Neutrophil (primary cell): ENCODE data around the gene SPAG17.

Source experiments
- H3K27ac ChIP-seq: fragments of 200-600 bp; sonication (generic); 2 replicates; pipeline ENCODE4 v1.5.1; 2016; ENCODE audit warnings: mild to moderate bottlenecking, moderate library complexity
- H3K27me3 ChIP-seq: fragments of 200-600 bp; sonication (generic); 2 replicates; pipeline ENCODE4 v1.6.0; 2016; ENCODE audit warnings: mild to moderate bottlenecking
- H3K36me3 ChIP-seq: fragments of 200-600 bp; sonication (generic); 2 replicates; pipeline ENCODE4 v1.5.1; 2017
- H3K4me1 ChIP-seq, 2 experiments: fragments of 200-600 bp in 1 of 2; sonication (generic) in 1 of 2; 1 replicate in 1 of 2; 2 replicates in 1 of 2; pipeline versions ENCODE4 v1.5.1 to v1.6.1; 2013 to 2016; ENCODE audit warnings: low read depth in 1 of 2, low read length in 1 of 2, mild to moderate bottlenecking in 1 of 2, moderate library complexity in 1 of 2; ENCODE audit not compliant: control insufficient read depth in 1 of 2, insufficient read depth in 1 of 2
- H3K4me3 ChIP-seq, 2 experiments: fragments of 200-600 bp in 1 of 2; sonication (generic) in 1 of 2; 1 replicate in 1 of 2; 2 replicates in 1 of 2; pipeline ENCODE4 v1.5.1; 2013 to 2016; ENCODE audit warnings: low read depth in 1 of 2, low read length in 1 of 2, mild to moderate bottlenecking in 1 of 2, moderate library complexity in 1 of 2
- H3K9me3 ChIP-seq: fragments of 200-600 bp; sonication (generic); 2 replicates; pipeline ENCODE4 v1.5.1; 2016
- TF ChIP-seq, protein P1 (sequence below): fragments of 200-600 bp; sonication (generic); IDR thresholded peaks from 2 replicates; pipeline ENCODE4 v1.5.1; 2016; ENCODE audit warnings: antibody characterized with exemption

Gene SPAG17

DNA sequence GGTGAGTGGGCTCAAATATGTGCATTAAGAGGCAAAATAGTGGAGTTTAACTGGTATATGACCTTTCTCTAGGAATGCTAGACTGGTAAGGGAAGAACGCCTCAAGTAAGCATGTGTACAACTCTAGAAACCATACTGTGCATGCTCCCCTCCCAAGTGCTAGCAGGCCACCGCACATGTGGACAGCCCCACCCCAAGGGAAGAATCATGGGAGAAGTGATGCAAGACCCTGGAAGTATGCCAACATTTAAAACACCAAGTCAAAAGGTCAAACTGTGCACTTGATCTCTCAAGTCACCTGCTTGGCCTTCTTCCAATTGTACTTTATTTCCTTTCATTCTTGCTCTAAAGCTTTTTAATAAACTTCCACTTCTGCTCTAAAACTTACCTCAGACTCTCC, 135.0 kb downstream of the SPAG17 start:
- Histone ChIP-seq H3K4me1 (no peaks in the 10 kb centered on the region), H3K27me3 (no peaks in the 10 kb centered on the region), H3K36me3 (no peaks in the 10 kb centered on the region), H3K27ac (no peak overlapping the region), H3K9me3 (no peaks in the 10 kb centered on the region), H3K4me3 (no peak overlapping the region)
- TF ChIP-seq, protein P1, sequence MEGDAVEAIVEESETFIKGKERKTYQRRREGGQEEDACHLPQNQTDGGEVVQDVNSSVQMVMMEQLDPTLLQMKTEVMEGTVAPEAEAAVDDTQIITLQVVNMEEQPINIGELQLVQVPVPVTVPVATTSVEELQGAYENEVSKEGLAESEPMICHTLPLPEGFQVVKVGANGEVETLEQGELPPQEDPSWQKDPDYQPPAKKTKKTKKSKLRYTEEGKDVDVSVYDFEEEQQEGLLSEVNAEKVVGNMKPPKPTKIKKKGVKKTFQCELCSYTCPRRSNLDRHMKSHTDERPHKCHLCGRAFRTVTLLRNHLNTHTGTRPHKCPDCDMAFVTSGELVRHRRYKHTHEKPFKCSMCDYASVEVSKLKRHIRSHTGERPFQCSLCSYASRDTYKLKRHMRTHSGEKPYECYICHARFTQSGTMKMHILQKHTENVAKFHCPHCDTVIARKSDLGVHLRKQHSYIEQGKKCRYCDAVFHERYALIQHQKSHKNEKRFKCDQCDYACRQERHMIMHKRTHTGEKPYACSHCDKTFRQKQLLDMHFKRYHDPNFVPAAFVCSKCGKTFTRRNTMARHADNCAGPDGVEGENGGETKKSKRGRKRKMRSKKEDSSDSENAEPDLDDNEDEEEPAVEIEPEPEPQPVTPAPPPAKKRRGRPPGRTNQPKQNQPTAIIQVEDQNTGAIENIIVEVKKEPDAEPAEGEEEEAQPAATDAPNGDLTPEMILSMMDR: no peak

DNA sequence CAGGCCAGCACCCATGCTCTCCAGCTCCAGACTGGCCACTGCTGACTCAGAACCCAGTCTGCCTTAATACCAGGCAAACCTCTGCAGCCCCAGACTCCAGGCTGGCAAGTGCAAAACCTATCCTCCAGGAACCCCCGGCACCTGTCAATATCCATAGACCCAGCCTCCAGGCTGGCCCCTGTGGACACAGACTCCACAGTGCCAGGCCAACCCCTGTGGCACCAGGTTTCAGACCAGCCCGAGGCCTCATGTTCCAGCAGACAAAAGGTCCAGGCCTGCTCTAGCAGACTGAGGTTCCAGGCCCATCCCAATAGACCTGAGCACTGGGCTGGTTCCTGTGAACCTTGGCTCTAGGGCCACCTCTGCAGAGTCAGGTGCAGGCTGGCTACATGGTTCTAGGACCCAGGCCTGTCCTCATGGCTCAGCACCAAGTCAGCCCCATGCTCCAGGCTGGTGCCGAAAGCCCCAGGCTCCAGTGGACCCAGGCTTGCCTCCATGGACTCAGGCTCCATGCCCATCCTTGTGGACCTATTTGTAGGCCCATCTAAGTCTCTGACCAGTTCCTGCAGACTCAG, 137.3 kb downstream of the SPAG17 start:
- Histone ChIP-seq H3K27ac (no peak overlapping the region), H3K4me3 (no peak overlapping the region), H3K36me3 (no peaks in the 10 kb centered on the region), H3K4me1 (no peaks in the 10 kb centered on the region), H3K27me3 (no peaks in the 10 kb centered on the region), H3K9me3 (no peaks in the 10 kb centered on the region)
- TF ChIP-seq, protein P1: no peak

DNA sequence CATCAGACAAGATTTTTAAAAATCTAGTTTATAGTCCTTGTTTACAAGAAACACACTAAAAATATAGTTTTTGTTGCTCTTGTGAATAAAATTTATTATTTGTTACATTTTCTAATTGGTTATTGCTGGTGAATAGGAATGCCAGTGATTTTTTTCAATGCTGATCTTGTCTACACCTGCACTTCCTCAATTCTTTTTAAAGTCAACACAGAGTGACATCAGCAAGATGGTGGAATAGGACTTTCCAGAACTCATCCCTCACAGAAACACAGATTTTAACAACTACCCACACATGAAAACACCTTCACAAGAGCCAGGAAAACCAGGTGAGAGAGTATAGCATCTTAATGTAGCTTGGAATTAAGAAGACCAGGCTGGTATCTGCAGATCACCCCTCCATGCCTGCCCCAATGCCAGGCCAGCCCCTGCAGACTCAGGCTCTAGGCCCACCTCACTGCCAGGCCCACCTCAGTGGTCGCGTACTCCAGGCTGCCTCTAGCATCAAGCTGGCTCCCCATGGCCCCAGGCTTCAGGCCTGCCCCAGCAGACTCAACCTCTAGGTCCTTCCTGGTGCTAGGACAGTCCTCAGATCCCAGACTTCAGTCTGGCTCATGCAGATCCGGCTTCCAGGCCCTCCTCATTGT, 137.9 kb downstream of the SPAG17 start:
- Histone ChIP-seq H3K27ac (no peak overlapping the region), H3K9me3 (no peaks in the 10 kb centered on the region), H3K27me3 (no peaks in the 10 kb centered on the region), H3K4me3 (no peak overlapping the region), H3K4me1 (no peaks in the 10 kb centered on the region), H3K36me3 (no peaks in the 10 kb centered on the region)
- TF ChIP-seq, protein P1: no peak

DNA sequence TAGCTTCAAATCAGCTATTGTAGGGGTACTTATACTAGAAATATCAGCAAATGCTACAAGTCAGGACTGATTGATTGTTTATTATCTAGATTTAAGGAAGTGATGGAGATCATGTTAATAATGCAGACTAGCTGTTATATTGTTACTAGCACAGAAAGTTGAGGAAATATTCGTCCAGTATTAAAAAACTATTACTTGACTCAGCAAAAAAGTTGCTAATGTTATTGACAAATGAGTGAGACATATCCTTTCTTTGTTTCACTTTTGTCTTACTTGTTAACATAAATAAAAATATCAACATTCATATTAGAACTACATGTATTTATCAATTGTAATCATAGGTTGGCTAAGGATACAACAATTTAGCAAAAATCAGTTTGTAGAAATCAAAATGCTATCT, 141.4 kb downstream of the SPAG17 start:
- Histone ChIP-seq H3K27me3 (no peaks in the 10 kb centered on the region), H3K9me3 (no peaks in the 10 kb centered on the region), H3K36me3 (no peaks in the 10 kb centered on the region), H3K4me3 (no peak overlapping the region), H3K27ac (no peak overlapping the region), H3K4me1 (peaks cover 3 to 5% of the 10 kb centered on the region in 2 experiments)
- TF ChIP-seq, protein P1: no peak

DNA sequence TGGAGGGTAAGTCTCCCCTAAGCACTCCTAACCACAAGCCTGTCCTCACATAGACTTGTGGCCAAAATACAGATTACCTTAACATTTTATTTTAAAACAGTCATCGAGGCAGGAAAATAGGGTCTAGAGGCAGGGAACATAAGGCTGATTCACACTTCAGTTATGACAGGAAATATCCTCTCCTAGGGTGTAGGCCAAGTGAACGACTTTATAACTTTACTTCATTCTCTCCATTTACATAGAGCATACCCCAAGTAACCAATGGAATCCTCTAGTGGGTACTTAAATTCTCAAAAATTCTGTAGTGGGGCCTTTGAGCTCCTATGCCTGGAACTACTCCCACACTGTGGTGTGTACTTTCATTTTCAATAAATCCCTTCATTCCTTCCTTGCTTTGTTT, 142.5 kb downstream of the SPAG17 start:
- H3K27ac ChIP-seq: no peak overlapping the region
- no peaks in the 10 kb centered on the region for H3K9me3 ChIP-seq
- no peaks in the 10 kb centered on the region for H3K27me3 ChIP-seq
- peaks cover 8 to 9% of the 10 kb centered on the region in 2 experiments for H3K4me1 ChIP-seq
- H3K4me3 ChIP-seq: no peak overlapping the region
- H3K36me3 ChIP-seq: no peaks in the 10 kb centered on the region
- TF ChIP-seq, protein P1: no peak
